Tibial artery (tissue), 4 donors: ENCODE measurements around the gene CNTNAP2.

Experiments
- DNase-seq, 2 donors: peaks; one replicate each; pipeline ENCODE4 v3.0.0-alpha.2; 2019
- H3K27ac ChIP-seq, 2 donors: fragments of 200-600 bp; sonication (generic) in 1 of 2; 1 replicate in 1 of 2; 2 replicates in 1 of 2; pipeline ENCODE4 v1.5.1; 2018 to 2019; ENCODE audit warnings: mild to moderate bottlenecking in 1 of 2
- H3K27me3 ChIP-seq, 2 donors: fragments of 200-600 bp; sonication (generic) in 1 of 2; one replicate each; pipeline versions ENCODE4 v1.5.1 to v1.6.0; 2016 to 2019
- H3K36me3 ChIP-seq, 3 donors: fragments of 200-600 bp; sonication (generic) in 2 of 3; one replicate each; pipeline ENCODE4 v1.5.1; 2016 to 2019; ENCODE audit warnings: mild to moderate bottlenecking in 2 of 3
- H3K4me1 ChIP-seq, 4 donors: fragments of 200-600 bp; sonication (generic) in 2 of 4; 1 replicate in 3 of 4; 2 replicates in 1 of 4; pipeline ENCODE4 v1.5.1; 2016 to 2019
- H3K4me3 ChIP-seq, 2 donors: fragments of 200-600 bp; sonication (generic) in 1 of 2; 1 replicate in 1 of 2; 2 replicates in 1 of 2; pipeline ENCODE4 v1.5.1; 2018 to 2019; ENCODE audit warnings: mild to moderate bottlenecking in 2 of 2
- H3K9me3 ChIP-seq, 3 donors: fragments of 200-600 bp; sonication (generic) in 1 of 3; one replicate each; pipeline ENCODE4 v1.5.1; 2016 to 2019
- intact Hi-C: fragments of 100-400 bp; cut with DNase I; formaldehyde crosslinking; loops from one replicate; pipeline ENCODE4 v1.15.0; 2023; ENCODE audit warnings: low total_unique reads
- TF ChIP-seq, protein P1 (sequence below), 2 experiments: fragments of 200-600 bp in 1 of 2; fragments of 450-650 bp in 1 of 2; IDR thresholded peaks; one replicate each; pipeline ENCODE4 v1.5.1; 2017 to 2019; ENCODE audit warnings: antibody characterized with exemption in 2 of 2, mild to moderate bottlenecking in 1 of 2, moderate library complexity in 1 of 2

The CNTNAP2 gene

DNA sequence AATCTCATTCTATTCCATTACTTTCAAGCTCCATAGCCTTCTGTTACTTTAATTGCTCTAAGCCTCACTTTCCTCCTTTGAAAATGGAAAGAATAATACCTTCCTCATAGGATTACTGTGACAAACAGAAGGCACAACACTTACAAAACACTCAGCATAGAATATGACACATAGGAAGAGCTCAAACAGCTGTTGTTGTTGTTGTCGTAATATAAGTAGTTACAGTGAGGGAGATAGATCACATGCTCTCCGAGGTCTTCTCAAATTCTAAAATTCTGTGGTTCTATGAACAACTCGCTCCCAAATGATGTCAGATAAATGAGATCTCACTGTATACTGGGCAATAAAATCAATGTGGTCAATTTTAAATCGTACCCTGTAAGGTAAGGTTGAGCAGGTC lies 1424.7 kb downstream of the CNTNAP2 start:
- H3K27ac ChIP-seq = no peak overlapping the region
- TF ChIP-seq, protein P1, sequence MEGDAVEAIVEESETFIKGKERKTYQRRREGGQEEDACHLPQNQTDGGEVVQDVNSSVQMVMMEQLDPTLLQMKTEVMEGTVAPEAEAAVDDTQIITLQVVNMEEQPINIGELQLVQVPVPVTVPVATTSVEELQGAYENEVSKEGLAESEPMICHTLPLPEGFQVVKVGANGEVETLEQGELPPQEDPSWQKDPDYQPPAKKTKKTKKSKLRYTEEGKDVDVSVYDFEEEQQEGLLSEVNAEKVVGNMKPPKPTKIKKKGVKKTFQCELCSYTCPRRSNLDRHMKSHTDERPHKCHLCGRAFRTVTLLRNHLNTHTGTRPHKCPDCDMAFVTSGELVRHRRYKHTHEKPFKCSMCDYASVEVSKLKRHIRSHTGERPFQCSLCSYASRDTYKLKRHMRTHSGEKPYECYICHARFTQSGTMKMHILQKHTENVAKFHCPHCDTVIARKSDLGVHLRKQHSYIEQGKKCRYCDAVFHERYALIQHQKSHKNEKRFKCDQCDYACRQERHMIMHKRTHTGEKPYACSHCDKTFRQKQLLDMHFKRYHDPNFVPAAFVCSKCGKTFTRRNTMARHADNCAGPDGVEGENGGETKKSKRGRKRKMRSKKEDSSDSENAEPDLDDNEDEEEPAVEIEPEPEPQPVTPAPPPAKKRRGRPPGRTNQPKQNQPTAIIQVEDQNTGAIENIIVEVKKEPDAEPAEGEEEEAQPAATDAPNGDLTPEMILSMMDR (IDR thresholded peaks at IDR 0.05) = no peak
- no peak overlapping the region for H3K4me3 ChIP-seq
- intact Hi-C loops = no loop called here
- no peak for DNase-seq
- H3K4me1 ChIP-seq = no peaks in the 10 kb centered on the region
- no peaks in the 10 kb centered on the region for H3K36me3 ChIP-seq
- no peaks in the 10 kb centered on the region for H3K9me3 ChIP-seq
- H3K27me3 ChIP-seq = no peaks in the 10 kb centered on the region

DNA sequence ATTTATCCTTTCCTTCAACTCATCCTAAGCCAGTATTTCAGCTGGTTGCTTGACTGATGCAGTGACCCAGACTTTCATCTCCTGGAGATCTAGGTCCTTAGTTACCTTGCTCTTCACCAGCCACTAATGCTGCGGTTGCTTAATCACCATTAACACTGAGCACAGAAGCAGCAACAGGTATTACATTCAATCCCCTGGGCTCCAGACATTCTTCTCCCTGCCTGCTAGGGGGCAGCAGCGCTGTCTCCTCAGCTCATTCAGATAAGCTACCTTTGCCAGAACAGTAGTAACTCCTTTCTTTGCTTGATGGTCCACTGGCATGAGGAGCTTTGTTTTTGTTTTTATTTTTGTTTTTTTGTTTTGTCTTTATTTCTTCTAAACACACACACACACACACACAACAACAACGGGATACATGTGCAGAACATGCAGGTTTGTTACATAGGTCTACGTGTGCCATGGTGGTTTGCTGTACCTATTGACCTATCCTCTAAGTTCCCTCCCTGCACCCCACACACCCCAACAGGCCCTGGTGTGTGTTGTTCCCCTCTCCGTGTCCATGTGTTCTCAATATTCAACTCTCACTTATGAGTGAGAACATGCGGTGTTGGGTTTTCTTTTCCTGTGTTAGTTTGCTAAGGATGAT lies 1430.8 kb downstream of the CNTNAP2 start:
- Histone ChIP-seq H3K4me3 (no peak overlapping the region), H3K36me3 (no peaks in the 10 kb centered on the region), H3K9me3 (no peaks in the 10 kb centered on the region), H3K27me3 (no peaks in the 10 kb centered on the region), H3K27ac (no peak overlapping the region), H3K4me1 (no peaks in the 10 kb centered on the region)
- no peak for DNase-seq
- TF ChIP-seq, protein P1 (IDR thresholded peaks at IDR 0.05) = no peak
- intact Hi-C loops = no loop called here

DNA sequence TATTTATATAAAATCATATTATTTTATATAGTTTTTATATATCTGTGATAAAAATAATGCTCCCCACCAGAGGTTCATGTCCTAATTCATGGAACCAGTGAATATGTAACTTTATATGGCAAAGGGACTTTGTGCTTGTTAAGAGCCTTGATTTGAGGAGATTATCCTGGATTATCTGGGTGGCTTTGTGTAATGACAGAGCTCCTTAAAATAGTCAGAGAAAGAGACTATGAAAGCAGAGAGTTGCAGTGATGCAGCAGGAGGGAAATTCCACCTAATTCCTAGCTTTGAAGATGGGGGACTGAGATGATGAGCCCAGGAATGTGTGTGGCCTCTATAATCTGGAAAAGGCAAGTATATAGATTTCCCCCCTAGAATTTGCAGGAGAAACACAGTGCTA lies 1439.7 kb downstream of the CNTNAP2 start:
- no peak for DNase-seq
- intact Hi-C loops = no loop called here

DNA sequence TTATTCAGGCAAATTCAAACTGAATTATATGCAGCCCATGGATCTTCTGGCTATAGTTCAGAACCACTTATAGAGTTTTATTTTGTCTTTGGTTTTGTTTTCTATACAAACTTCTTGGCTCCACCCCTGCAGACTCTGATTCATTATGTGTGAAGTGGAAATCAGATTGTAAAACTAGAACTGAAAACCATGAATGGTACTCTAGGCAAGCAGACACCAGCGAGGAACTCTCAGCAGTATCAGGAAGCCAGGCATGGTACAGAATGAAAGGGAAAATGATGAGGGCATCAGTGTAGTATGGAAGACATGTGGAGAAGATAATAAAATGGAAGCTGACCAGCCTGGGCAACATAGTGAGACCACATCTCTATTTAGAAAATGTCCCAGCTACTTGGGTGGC lies 1447.1 kb downstream of the CNTNAP2 start:
- intact Hi-C loops = no loop called here
- no peaks in the 10 kb centered on the region for H3K9me3 ChIP-seq
- DNase-seq = no peak
- no peaks in the 10 kb centered on the region for H3K36me3 ChIP-seq
- H3K27ac ChIP-seq = no peak overlapping the region
- TF ChIP-seq, protein P1 (IDR thresholded peaks at IDR 0.05) = no peak
- H3K4me3 ChIP-seq = no peak overlapping the region
- no peaks in the 10 kb centered on the region for H3K27me3 ChIP-seq
- no peaks in the 10 kb centered on the region for H3K4me1 ChIP-seq

More for the DNA sequence above, 1439.7 kb downstream of the CNTNAP2 start:
- H3K4me1 ChIP-seq = no peaks in the 10 kb centered on the region
- H3K4me3 ChIP-seq = no peak overlapping the region
- no peaks in the 10 kb centered on the region for H3K36me3 ChIP-seq
- TF ChIP-seq, protein P1 (IDR thresholded peaks at IDR 0.05) = no peak
- H3K27ac ChIP-seq = no peak overlapping the region
- H3K27me3 ChIP-seq = no peaks in the 10 kb centered on the region
- no peaks in the 10 kb centered on the region for H3K9me3 ChIP-seq

DNA sequence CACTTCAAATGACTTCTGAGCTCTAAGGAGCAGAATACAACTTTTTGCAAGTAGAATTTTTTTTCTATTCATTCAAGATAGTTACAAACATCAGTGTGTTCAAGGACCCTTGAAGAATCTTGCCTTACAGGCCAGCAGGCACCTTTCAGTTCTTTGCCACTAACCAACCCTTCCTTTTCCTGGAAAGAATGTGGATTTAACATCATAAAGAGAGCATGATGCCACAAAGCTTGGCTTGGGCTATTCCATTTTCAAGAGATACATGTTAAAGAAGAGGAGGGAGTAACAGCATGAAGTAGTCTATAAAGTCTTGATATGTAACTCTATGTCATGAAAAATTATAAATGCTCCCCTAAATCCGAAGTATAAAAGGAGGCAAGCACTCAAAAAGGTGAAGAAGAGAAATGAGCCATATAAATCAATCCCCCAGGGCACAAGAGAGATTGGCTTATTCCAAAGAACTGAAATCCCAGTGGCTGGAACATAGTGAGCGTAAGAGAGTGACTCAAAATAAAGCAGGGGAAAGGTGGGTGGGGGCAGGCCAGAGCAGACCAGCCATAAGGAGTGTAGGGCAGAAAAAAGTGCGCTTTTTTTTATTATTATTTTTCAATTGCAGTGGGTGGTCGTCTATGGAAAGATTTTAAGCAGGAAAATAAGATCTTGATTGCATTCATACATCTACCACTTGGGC lies 1448.3 kb downstream of the CNTNAP2 start:
- no peak overlapping the region for H3K27ac ChIP-seq
- H3K9me3 ChIP-seq = no peaks in the 10 kb centered on the region
- no peak overlapping the region for H3K4me3 ChIP-seq
- no peaks in the 10 kb centered on the region for H3K27me3 ChIP-seq
- H3K4me1 ChIP-seq = no peaks in the 10 kb centered on the region
- TF ChIP-seq, protein P1 (IDR thresholded peaks at IDR 0.05) = no peak
- intact Hi-C loops = no loop called here
- no peak for DNase-seq
- H3K36me3 ChIP-seq = no peaks in the 10 kb centered on the region
